GM13976 (cell line): Measurements from ENCODE around the gene CAMSAP2.

Experiments
- DNase-seq: peaks from one replicate; pipeline ENCODE4 v3.0.0; 2012; ENCODE audit warnings: low spot score
- CTCF ChIP-seq: IDR thresholded peaks from 2 replicates; pipeline ENCODE4 v1.5.1; 2012; ENCODE audit warnings: borderline replicate concordance, mild to moderate bottlenecking; ENCODE audit not compliant: insufficient read depth; ENCODE audit errors: extremely low read depth, missing control alignments, control extremely low read depth
- in situ Hi-C: fragments of 300-500 bp; cut with MboI; formaldehyde crosslinking; loops from one replicate; pipeline ENCODE4 v1.12.0; 2022; ENCODE audit warnings: low sequenced_read_pairs, mixed read lengths, inconsistent platforms; ENCODE audit not compliant: unreplicated experiment

The CAMSAP2 gene

DNA sequence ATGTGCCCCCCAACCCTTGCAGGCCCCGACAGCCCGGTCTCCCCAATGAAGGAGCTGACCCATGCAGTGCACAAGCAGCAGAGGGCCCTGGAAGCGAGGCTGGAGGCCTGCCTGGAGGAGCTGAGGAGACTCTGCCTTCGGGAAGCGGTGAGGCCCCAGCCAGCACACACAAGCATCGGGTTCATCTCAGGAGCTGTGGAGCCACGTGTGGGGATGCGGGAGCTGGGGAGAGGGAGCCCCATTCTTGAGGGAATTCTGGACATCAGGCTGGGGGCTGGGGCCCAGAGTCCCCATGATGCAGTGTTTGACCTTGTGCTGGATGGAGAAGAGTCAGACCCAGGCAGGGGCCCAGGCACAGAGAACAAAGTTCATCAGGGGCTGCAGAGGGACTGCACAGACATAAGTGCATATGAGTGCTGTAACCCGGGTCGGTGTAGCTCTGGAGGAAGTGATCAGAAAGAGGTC is 160.8 kb downstream of the CAMSAP2 start:
- DNase-seq = no peak
- in situ Hi-C loops = no loop called here
- no peak for TF ChIP-seq CTCF

DNA sequence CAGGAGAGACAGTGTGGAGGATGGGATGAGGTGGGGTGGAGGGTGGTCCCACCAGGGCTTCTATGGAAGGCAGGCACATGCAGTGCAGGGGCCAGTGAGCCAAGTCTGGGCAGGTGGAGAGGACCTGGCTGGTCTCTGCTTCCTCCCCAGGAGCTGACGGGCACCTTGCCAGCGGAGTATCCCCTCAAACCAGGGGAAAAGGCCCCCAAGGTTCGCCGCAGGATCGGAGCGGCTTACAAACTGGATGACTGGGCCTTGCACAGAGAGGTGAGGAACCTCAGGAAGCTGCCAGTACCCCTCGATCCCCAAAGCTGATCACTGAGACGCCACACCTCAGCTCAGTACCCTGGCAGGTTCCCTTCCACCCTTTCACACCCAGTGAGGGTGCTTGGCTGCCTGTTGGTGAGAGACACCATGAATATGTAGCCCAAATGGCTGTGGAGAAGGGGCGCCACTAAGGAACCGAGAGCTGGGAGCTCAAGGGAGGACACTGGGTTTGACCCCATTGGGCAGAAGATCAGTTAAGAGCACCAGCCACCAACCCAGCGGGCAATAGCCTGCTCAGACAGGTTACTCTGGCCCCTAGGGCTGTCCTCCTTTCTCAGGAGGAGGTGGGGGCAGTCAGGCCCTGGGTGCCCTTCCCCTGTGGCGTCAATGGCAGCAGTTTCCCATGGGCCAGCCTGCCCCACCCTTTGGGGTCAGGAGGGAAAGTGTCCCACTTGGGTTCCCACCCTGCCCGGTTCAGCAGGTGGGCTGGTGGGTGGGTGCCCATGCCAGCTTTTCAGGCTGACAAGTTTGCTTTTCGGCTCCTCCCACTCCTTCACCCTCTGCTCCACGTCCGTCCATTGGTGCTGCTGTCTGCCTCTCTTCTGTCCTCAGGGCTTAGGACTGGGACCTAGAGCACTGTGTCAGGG is 161.5 kb downstream of the CAMSAP2 start:
- TF ChIP-seq CTCF = no peak
- in situ Hi-C loops = no loop called here
- DNase-seq = no peak

- no peak for DNase-seq
- TF ChIP-seq CTCF = no peak
- in situ Hi-C loops = no loop called here
Observed at GRCh38 chr1:200900877-200901276, 162.2 kb downstream of the CAMSAP2 start.

GRCh38 chr1:200901350-200901749 is 162.7 kb downstream of the CAMSAP2 start:
- DNase-seq = no peak
- no peak for TF ChIP-seq CTCF
- in situ Hi-C loops = no loop called here

DNA sequence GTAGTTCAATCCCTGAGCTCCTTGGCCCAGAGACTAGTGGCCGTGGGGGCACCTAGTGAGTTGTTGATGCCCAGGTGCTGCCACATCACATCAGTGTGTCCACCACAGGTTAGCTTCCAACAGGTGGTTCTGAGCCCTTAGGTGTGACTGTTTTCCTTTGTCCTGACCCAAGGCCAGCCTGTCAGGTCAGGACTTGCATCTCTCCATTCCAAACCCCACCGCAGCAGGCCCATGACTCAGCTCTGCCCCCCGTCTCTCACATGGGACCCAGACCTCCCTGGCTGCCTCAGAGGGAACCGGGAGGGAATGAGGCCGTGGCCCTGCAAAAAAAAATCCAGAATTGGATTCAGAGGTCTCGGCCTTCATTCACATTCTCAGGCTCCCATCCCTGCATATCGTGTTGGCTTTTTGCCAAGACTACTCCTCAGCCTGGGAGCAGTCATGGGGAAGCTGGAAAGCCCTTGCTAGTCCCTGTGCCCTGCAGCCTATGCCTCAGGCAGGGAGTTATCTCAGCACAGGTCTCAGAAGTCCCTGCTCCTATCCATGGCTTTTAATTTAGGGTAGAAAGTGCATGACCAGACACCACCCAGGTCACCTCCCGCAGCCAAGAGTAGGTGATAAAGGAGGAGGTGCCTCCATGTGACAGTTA is 163.2 kb downstream of the CAMSAP2 start:
- in situ Hi-C loops = no loop called here
- TF ChIP-seq CTCF = no peak
- DNase-seq = no peak

- DNase-seq = no peak
- in situ Hi-C loops = no loop called here
- no peak for TF ChIP-seq CTCF
Observed at GRCh38 chr1:200903793-200904192, 165.1 kb downstream of the CAMSAP2 start.
